ENCODE measurements around the gene LYL1. TPM values are rescaled to one million over a fixed set of nuclear protein-coding genes. Genes with fewer than 3 reads are reported as not detected.

Gene LYL1
- total and polyA plus RNA-seq, 9 of the 15 experiments (the other 6 are each of a cell fraction or from before 2014, with no cell fraction given): 1.3 to 266 (median 34.0) TPM

DNA sequence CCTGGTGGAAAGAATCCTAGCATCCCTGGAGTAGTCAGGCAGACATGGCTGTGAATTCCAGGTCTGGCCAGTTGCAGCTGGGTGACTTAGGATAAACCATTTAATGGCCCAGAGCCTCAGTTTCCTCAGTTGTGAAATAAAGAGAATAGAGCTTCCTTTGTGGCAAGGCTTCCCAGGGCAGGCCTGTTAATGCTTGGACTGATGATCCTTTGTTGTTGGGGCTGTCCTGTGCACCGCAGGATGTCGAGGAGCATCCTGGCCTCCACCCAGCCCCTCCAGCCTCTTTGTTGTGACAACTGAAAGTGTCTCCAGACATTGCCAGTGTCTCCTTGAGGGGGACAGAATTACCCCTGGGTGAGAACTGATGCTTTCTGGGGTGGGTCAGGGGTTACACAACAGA lies 16.3 kb downstream of the LYL1 start:
- Histone ChIP-seq H3K9me1 (ENCODE audit: control insufficient read depth, insufficient read depth, low read length) (no peaks in the 10 kb centered on the region), H3K79me2 (ENCODE audit: control insufficient read depth, insufficient read depth, low read length) (no peaks in the 10 kb centered on the region), H3K36me3 (ENCODE audit: control insufficient read depth, insufficient read depth, low read length) (peaks cover 16% of the 10 kb centered on the region; the same call in 1 of the 3 replicates), H3K4me1 (replicated peaks in 1 of 2; ENCODE audit: control insufficient read depth in 2 of 2, insufficient read depth in 2 of 2, low read length in 2 of 2) (peaks cover 0 to 45% of the 10 kb centered on the region in 2 experiments; a peak in 4 of 5 replicates), H3K9ac (ENCODE audit: insufficient read depth in 1 of 2, low read depth in 2 of 2, low read length in 2 of 2) (no peak overlapping the region), H3K27me3 (ENCODE audit: control insufficient read depth in 2 of 2, insufficient read depth in 2 of 2, low read length in 2 of 2) (no peaks in the 10 kb centered on the region), H3K27ac (ENCODE audit: extremely low read depth, low read depth, low read length) (no peak overlapping the region), H2AFZ (ENCODE audit: low read depth, low read length) (no peak overlapping the region), H3K4me3 (no peak overlapping the region), H3K4me2 (ENCODE audit: insufficient read depth, low read length) (no peak overlapping the region), H4K20me1 (replicated peaks; ENCODE audit: control insufficient read depth, insufficient read depth, low read length) (no peaks in the 10 kb centered on the region), H3K9me3 (replicated peaks; ENCODE audit: control insufficient read depth, insufficient read depth, low read depth, low read length) (no peaks in the 10 kb centered on the region)
- no peak for ATAC-seq
- FAIRE-seq: no peak
- no peak for DNase-seq (ENCODE audit: extremely low read depth in 1 of 4, low spot score in 3 of 4)
- TF ChIP-seq ZNF444 (CRISPR knock-in tag; IDR thresholded peaks at IDR 0.05) (no peak), RBM14 (IDR thresholded peaks at IDR 0.05; ENCODE audit: borderline replicate concordance, insufficient read depth, low read depth, low read length) (no peak), ZNF124 (CRISPR knock-in tag; IDR thresholded peaks at IDR 0.05) (no peak), PHTF2 (CRISPR knock-in tag; IDR thresholded peaks at IDR 0.05) (no peak), KLF1 (tag; IDR thresholded peaks at IDR 0.05) (no peak), POLR3G (IDR thresholded peaks at IDR 0.05; ENCODE audit: extremely low read depth, insufficient read length, insufficient replicate concordance) (no peak), TBL1XR1 (IDR thresholded peaks at IDR 0.05; ENCODE audit: low read length in 2 of 2) (no peak), SMARCB1 (IDR thresholded peaks at IDR 0.05; ENCODE audit: insufficient read length, low read depth) (no peak), ZNF780A (CRISPR knock-in tag; IDR thresholded peaks at IDR 0.05) (no peak), SRSF1 (IDR thresholded peaks at IDR 0.05; ENCODE audit: low read depth, low read length) (no peak), TAF15 (IDR thresholded peaks at IDR 0.05; ENCODE audit: low read depth, low read length) (no peak)
- TF ChIP-seq, protein P1, sequence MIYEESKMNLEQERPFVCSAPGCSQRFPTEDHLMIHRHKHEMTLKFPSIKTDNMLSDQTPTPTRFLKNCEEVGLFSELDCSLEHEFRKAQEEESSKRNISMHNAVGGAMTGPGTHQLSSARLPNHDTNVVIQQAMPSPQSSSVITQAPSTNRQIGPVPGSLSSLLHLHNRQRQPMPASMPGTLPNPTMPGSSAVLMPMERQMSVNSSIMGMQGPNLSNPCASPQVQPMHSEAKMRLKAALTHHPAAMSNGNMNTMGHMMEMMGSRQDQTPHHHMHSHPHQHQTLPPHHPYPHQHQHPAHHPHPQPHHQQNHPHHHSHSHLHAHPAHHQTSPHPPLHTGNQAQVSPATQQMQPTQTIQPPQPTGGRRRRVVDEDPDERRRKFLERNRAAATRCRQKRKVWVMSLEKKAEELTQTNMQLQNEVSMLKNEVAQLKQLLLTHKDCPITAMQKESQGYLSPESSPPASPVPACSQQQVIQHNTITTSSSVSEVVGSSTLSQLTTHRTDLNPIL (CRISPR knock-in tag; IDR thresholded peaks at IDR 0.05): no peak
- TF ChIP-seq, protein P2, sequence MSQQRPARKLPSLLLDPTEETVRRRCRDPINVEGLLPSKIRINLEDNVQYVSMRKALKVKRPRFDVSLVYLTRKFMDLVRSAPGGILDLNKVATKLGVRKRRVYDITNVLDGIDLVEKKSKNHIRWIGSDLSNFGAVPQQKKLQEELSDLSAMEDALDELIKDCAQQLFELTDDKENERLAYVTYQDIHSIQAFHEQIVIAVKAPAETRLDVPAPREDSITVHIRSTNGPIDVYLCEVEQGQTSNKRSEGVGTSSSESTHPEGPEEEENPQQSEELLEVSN (IDR thresholded peaks at IDR 0.05; ENCODE audit: borderline replicate concordance in 1 of 2, extremely low read depth in 1 of 2, insufficient read depth in 1 of 2, insufficient read length in 1 of 2, low read depth in 1 of 2, low read length in 1 of 2, poor library complexity in 1 of 2, severe bottlenecking in 1 of 2): no peak
- CTCF ChIA-PET (ENCODE audit: low intra/inter-chr PET ratio): no interaction called here
- no TSS peak for BruUV-seq (replicated peaks)
- in situ Hi-C loops (cut with MboI) (no loop called here), intact Hi-C loops (cut with micrococcal nuclease) (no loop called here)
- 77% methylated on average over 2 of the region's 2 CpGs for WGBS (ENCODE audit: insufficient coverage, low coverage, missing lambda C conversion rate)
- POLR2A ChIA-PET: interaction anchor here (0.6 to 1.9 kb wide), 3 partner anchors 10 to 112 kb away, joined by 3 to 5 read pairs (median 4); no protein-coding TSS in a partner anchor

Measured in K562 (cell line).